GM12891 (cell line): ENCODE measurements around the gene IGSF3.
"Not testable (repeated sequence)": the region's sequence is repeated elsewhere in the genome, so short reads cannot be mapped to it uniquely, and the experiment has no call there.

ENCODE experiments used
- PAX5 ChIP-seq: IDR thresholded peaks from 2 replicates; pipeline ENCODE4 v1.6.1; 2011; ENCODE audit warnings: low read length, moderate library complexity, mild to moderate bottlenecking; ENCODE audit not compliant: insufficient read depth, severe bottlenecking
- POLR2A ChIP-seq: IDR thresholded peaks from 2 replicates; pipeline ENCODE4 v1.6.1; 2011; ENCODE audit warnings: low read depth, low read length, control low read depth
- POLR2AphosphoS5 ChIP-seq: IDR thresholded peaks from 2 replicates; pipeline ENCODE4 v1.6.1; 2011; ENCODE audit warnings: low read depth, low read length, control low read depth
- POU2F2 ChIP-seq: IDR thresholded peaks from 2 replicates; pipeline ENCODE4 v1.6.1; 2011; ENCODE audit warnings: low read depth, mild to moderate bottlenecking, control low read depth, low read length, moderate library complexity
- SPI1 ChIP-seq: IDR thresholded peaks from 2 replicates; pipeline ENCODE4 v1.6.1; 2011; ENCODE audit warnings: low read depth, low read length, control low read depth
- TAF1 ChIP-seq: IDR thresholded peaks from 2 replicates; pipeline ENCODE4 v1.6.1; 2011; ENCODE audit warnings: low read depth, low read length, control low read depth

GRCh38 chr1:116589101-116589735, 78.3 kb downstream of the IGSF3 start:
- not testable (repeated sequence) for TF ChIP-seq POLR2A, POLR2AphosphoS5, TAF1, SPI1, POU2F2, PAX5
